HG03342 (cell line): ENCODE measurements around the gene MFSD1.
"Not testable (repeated sequence)": the region's sequence is repeated elsewhere in the genome, so short reads cannot be mapped to it uniquely, and the experiment has no call there.

ENCODE experiments used
- ATAC-seq: cut with Tn5 transposase; IDR thresholded peaks from one replicate; pipeline ENCODE4 v1.9.1; 2021; ENCODE audit warnings: mild to moderate bottlenecking, moderate library complexity; ENCODE audit not compliant: unreplicated experiment

Gene MFSD1

GRCh38 chr3:158775426-158776410 is 26.1 kb upstream of the MFSD1 start:
- peak; percentile 68 for ATAC-seq

DNA sequence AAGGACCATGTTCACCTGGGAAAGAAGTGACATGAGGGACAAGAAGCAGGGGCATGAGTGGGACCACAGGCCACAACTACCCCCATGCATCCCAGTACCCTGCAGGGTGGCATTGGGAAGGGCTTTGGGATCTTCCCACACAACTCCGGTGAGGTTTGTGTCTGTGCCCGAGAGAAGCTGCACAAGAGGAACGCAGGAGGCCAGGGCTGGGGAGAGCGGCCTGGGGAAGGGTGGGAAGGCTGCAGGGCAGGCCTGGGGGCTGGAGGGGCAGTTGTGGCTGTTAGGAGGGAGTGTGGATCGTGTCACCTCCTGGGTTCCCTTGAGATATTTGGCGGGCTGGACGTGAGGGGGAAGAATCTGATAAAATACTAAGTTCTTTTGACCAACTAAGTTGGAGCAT is 25.3 kb upstream of the MFSD1 start:
- no peak for ATAC-seq

GRCh38 chr3:158777161-158777873 is 24.5 kb upstream of the MFSD1 start:
- no peak for ATAC-seq

GRCh38 chr3:158780766-158781165 is 21.1 kb upstream of the MFSD1 start:
- no peak for ATAC-seq

GRCh38 chr3:158781191-158781590 is 20.7 kb upstream of the MFSD1 start:
- ATAC-seq, result no peak

- ATAC-seq, result no peak
Observed at GRCh38 chr3:158781849-158782248, 20.0 kb upstream of the MFSD1 start.

GRCh38 chr3:158782283-158782989 is 19.4 kb upstream of the MFSD1 start:
- ATAC-seq, result no peak

DNA sequence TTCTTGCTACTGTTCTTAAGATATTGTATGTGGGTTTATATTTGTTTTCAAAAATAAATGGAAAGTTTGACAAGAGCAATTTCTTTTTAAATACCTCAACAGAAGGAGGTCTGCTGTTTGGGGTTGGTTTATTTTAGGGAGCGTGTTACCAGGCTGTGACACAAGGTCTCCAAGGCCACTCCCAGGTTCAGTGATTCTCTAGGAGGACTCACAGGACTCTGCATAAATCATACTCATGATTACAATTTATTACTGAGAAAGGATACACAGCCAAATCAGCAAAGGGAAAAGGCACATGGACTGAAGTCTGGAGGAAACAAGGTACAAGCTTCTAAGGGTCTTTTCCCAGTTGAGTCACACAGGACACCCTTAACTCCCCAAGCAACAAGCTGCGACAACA is 18.8 kb upstream of the MFSD1 start:
- no peak for ATAC-seq

- no peak for ATAC-seq
Observed at GRCh38 chr3:158785972-158786371, 15.9 kb upstream of the MFSD1 start.

DNA sequence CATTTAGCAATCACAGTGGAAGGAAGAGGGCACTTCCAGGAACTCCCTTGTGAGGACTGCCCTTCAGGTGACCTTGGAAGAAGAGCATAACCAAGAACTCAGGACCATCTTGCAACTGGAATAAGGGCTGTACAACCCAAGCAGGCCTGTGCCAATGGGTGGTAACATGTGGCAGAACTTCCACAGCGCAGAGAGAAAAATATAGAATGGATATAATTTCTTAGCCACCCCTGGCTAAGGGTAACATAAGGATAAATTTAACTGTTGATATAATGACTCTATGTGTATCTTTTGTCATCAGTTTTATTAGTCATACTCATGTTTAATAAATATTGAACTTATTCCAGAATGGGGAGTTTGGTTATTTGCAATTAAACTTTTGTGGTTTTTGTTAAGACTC is 13.4 kb upstream of the MFSD1 start:
- no peak for ATAC-seq

GRCh38 chr3:158789592-158789991 is 12.3 kb upstream of the MFSD1 start:
- ATAC-seq, result no peak

- ATAC-seq, result peak; percentile 81
Observed at GRCh38 chr3:158790901-158791589, 10.8 kb upstream of the MFSD1 start.

DNA sequence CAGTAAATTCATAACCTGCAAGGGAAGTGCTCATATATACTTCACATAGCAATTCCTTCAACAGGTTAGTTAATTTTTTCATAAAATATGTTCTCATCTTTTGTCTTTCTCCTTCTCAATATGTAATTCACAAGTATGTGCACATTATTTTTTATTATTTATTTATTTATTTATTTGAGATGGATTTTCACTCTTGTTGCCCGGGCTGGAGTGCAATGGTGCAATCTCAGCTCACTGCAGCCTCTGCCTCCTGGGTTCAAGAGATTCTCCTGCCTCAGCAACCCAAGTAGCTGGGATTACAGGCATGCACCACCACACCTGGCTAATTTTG is 10.3 kb upstream of the MFSD1 start:
- ATAC-seq, result not testable (repeated sequence)

GRCh38 chr3:158792709-158793108 is 9.1 kb upstream of the MFSD1 start:
- no peak for ATAC-seq

- ATAC-seq, result no peak
Observed at GRCh38 chr3:158794206-158794605, 7.6 kb upstream of the MFSD1 start.

DNA sequence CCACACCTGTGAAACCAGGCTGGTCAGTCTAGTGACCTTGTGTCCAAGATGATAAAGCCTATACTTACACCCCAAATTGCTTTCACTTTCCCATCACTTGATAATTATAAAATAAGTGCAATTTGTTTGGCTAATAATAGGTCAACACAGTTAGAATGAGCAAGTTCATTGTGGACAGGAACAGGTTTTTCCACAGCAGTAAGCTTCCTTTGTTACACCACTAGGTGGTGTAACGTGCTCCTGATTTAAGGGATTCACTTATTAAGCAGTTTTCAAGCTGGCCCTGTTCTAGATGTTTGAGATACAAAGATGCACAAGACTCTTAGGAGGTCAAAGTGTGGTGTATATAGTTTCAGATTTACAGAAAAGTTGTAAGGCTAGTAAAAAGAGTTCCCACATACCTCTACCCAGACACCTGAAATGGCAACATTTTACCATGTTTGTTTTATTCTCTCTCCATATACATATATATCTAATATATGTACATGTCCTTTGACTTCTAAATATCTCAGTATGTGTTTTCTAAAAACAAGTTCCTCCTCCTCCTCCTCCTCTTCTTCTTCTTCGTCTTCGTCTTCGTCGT is 6.8 kb upstream of the MFSD1 start:
- ATAC-seq, result peak; percentile 73

- ATAC-seq, result no peak
Observed at GRCh38 chr3:158801201-158801600, 653 bp upstream of the MFSD1 start.

DNA sequence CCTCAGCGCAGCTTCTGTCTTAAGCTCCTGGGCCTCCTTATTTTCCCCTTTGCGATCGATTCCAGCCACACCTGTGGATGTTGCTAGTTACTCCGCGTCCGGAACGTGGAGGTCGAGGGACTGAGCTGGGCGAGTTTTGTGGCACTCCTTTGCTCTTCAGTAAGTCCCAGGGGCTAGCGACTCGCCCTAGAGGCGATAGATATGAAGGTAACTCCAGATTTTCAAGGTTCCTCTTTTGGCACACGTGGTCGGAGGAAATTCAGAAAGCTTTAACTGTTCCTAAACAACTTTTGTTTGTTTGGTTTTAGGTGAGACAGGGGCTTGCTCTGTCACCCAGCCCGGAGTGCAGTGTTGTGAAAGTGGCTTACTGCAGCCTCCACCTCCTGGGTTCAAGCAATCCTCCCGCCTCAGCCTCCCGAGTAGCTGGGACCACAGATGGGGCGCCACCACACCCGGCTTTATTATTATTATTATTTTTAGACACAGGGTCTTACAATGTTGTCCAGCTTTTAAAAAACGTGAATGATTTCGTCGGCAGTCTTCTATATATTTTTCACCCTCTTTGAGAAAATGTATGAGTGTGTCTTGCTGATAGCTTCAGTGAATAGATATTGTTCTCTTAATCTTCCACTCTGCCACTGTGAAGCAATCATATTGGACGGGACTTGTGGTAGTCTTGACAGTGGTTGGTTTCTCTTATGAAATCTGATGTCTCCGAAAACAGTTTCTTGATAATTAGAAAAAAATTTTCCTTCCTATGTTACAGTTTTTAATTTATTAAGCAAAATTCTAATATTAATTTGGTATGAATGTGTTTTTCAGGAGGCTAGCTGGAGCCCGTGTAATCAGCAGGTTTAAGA is 785 bp downstream of the MFSD1 start:
- ATAC-seq, result peak; percentile 41

DNA sequence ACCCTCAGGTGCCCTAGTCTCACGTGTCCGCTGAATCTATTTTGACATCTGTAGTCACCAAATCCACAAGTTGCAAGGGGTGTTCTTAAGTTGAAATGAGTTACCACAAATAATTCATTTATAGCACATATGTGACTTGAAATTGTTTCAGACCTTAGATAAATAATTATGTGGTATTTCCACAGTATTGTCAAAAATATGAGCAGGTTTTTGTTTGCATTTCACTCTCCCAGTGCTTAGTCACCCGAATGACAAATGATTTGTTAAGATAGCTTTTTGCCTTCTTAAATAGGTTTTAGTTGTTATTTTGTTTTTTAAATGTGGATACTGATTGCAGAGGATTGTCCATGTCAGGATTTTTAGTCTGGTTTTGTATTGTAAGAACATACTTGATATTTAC is 2.6 kb downstream of the MFSD1 start:
- ATAC-seq, result no peak

- ATAC-seq, result no peak
Observed at GRCh38 chr3:158808697-158809096, 6.8 kb downstream of the MFSD1 start.
